Muscle layer of colon (tissue), 2 donors: ENCODE results near the gene BORCS8.
A peak's percentile ranks its signal among the peaks of the same experiment; 100 is the strongest.

Source experiments
- H3K27ac ChIP-seq: one replicate; pipeline ENCODE4 v1.7.0; 2013; ENCODE audit warnings: low read depth, mild to moderate bottlenecking, low read length, moderate library complexity
- H3K27me3 ChIP-seq, 2 donors: one replicate each; pipeline ENCODE4 v1.7.0; 2013; ENCODE audit warnings: low read length in 2 of 2, mild to moderate bottlenecking in 2 of 2; ENCODE audit not compliant: insufficient read depth in 2 of 2, control insufficient read depth in 1 of 2
- H3K36me3 ChIP-seq: one replicate; pipeline ENCODE4 v1.7.0; 2013; ENCODE audit warnings: mild to moderate bottlenecking, low read length; ENCODE audit not compliant: insufficient read depth
- H3K4me1 ChIP-seq: one replicate; pipeline ENCODE4 v1.7.0; 2013; ENCODE audit warnings: mild to moderate bottlenecking, low read length; ENCODE audit not compliant: insufficient read depth
- H3K4me3 ChIP-seq, 2 donors: one replicate each; pipeline ENCODE4 v1.7.0; 2013; ENCODE audit warnings: low read length in 2 of 2, low read depth in 1 of 2, mild to moderate bottlenecking in 1 of 2, moderate library complexity in 1 of 2
- H3K9ac ChIP-seq: one replicate; pipeline ENCODE4 v1.7.0; 2013; ENCODE audit warnings: low read length
- H3K9me3 ChIP-seq: one replicate; pipeline ENCODE4 v1.7.0; 2013; ENCODE audit warnings: mild to moderate bottlenecking, low read length
- donor health status: abdominal sarcoma.
- donor health status: Adenocarcinoma of cecum.

BORCS8 gene

GRCh38 chr19:19192078-19192882, at the start of gene BORCS8, which contains the start of gene RFXANK:
BORCS8 (minus strand) TSS chr19:19192152; CDS start chr19:19192117, 35 bp downstream.
RFXANK (plus strand) TSS chr19:19192258; CDS start chr19:19193947, 1,689 bp downstream.
- no peaks in the 10 kb centered on the region for H3K27me3 ChIP-seq
- H3K27ac ChIP-seq: peak within 1 kb of the TSS; percentile 91
- H3K9ac ChIP-seq: peak within 1 kb of the TSS; percentile 93
- peaks cover 35% of the 10 kb centered on the region for H3K4me1 ChIP-seq
- peaks cover 14% of the 10 kb centered on the region for H3K36me3 ChIP-seq
- no peaks in the 10 kb centered on the region for H3K9me3 ChIP-seq
- peak within 1 kb of the TSS; percentile 73 to 100 for H3K4me3 ChIP-seq

- Histone ChIP-seq H3K27me3 (peaks cover 0 to 9% of the 10 kb centered on the region in 2 donors), H3K4me1 (no peaks in the 10 kb centered on the region), H3K27ac (no peak overlapping the region), H3K9me3 (no peaks in the 10 kb centered on the region), H3K4me3 (no peak overlapping the region), H3K36me3 (no peaks in the 10 kb centered on the region), H3K9ac (no peak overlapping the region)
Observed at GRCh38 chr19:19240476-19240875, 48.5 kb upstream of the BORCS8 start.

- Histone ChIP-seq H3K9ac (no peak overlapping the region), H3K9me3 (peaks cover 2% of the 10 kb centered on the region), H3K36me3 (no peaks in the 10 kb centered on the region), H3K27me3 (peaks cover 0 to 9% of the 10 kb centered on the region in 2 donors), H3K4me3 (no peak overlapping the region), H3K4me1 (no peaks in the 10 kb centered on the region), H3K27ac (no peak overlapping the region)
Observed at GRCh38 chr19:19239675-19240074, 47.7 kb upstream of the BORCS8 start.

DNA sequence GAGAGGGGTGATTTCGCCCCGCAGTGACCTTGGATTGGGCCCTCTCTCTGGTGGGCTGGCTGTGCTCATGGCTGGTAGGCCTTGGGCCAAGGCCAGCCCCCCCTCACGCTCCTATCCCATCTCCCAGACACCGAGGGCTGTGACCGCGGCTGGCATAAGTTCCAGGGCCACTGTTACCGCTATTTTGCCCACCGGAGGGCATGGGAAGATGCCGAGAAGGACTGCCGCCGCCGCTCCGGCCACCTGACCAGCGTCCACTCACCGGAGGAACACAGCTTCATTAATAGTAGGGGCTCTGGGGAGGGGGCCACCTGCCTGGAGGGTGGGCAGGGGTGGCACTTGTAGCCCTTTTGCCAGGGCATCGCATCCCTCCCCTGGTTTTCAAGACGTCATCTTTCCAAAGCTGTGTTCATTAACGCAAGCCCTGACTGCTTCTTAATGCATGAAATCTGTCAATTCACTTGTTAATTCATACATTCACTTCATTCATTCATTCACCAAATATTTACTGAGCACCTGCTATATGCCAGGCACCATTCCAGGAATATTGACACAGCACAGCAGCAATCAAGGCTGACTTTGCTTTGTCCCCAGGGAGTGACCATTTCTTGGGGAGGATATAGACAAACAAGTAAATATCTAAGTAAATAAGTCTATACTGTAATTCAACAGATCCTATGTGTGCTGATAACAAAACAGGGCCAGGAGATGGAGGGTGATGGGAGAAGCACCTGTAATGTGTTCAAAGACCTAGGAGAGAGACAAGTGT, 46.4 kb upstream of the BORCS8 start:
- H3K36me3 ChIP-seq: no peaks in the 10 kb centered on the region
- H3K4me1 ChIP-seq: no peaks in the 10 kb centered on the region
- no peak overlapping the region for H3K4me3 ChIP-seq
- H3K27ac ChIP-seq: no peak overlapping the region
- peaks cover 0 to 9% of the 10 kb centered on the region in 2 donors for H3K27me3 ChIP-seq
- H3K9me3 ChIP-seq: peaks cover 7% of the 10 kb centered on the region
- H3K9ac ChIP-seq: no peak overlapping the region

DNA sequence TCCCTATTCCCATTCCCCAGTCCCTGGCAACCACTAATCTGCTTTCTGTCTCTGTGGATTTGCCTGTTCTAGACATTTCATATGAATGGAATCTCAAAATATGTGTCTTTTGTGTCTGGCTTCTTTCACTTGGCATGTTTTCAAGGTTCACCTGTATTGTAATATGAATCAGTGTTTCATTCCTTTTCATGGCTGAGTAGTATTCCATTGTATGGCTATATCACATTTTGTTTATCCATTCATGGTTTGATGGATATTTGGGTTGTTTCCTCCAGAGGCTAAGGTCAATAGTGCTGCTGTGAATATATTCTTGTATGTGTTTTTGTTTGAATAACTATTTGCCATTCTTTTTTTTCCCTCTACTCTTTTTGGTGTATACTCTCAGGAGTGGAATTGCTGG, 44.2 kb upstream of the BORCS8 start:
- H3K36me3 ChIP-seq: no peaks in the 10 kb centered on the region
- peaks cover 0 to 9% of the 10 kb centered on the region in 2 donors for H3K27me3 ChIP-seq
- H3K27ac ChIP-seq: no peak overlapping the region
- H3K9me3 ChIP-seq: peaks cover 7% of the 10 kb centered on the region
- no peak overlapping the region for H3K4me3 ChIP-seq
- H3K9ac ChIP-seq: no peak overlapping the region
- no peaks in the 10 kb centered on the region for H3K4me1 ChIP-seq

- H3K27me3 ChIP-seq: no peaks in the 10 kb centered on the region
- peaks cover 7% of the 10 kb centered on the region for H3K9me3 ChIP-seq
- no peak overlapping the region for H3K9ac ChIP-seq
- no peak overlapping the region for H3K4me3 ChIP-seq
- H3K27ac ChIP-seq: no peak overlapping the region
- H3K4me1 ChIP-seq: no peaks in the 10 kb centered on the region
- H3K36me3 ChIP-seq: no peaks in the 10 kb centered on the region
Observed at GRCh38 chr19:19234220-19234816, 42.4 kb upstream of the BORCS8 start.

DNA sequence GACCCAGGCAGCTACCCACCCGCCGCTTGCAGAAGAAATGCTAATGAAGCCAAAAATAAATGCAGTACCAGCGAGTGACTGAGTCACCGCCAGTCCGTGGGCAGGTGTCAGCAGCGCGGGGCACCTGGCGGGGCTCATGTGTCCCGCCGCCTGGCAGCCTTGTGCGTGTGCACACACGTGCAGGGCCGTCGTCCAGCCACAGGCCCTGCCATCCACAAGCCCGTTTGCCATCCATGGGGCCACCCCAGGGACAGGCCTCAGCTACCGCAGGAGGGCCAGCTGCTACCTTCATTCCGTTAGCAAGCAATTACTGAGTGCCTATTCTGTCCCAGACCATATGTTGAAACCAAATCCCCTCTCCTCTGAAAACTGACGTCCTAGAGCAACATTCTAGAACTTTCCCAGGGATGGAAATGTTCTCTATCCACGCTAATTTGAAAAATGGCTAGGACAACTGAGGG, 40.3 kb upstream of the BORCS8 start:
- Histone ChIP-seq H3K4me3 (no peak overlapping the region), H3K27me3 (peaks cover 0 to 8% of the 10 kb centered on the region in 2 donors), H3K36me3 (no peaks in the 10 kb centered on the region), H3K9me3 (peaks cover 7% of the 10 kb centered on the region), H3K4me1 (no peaks in the 10 kb centered on the region), H3K9ac (no peak overlapping the region), H3K27ac (no peak overlapping the region)

DNA sequence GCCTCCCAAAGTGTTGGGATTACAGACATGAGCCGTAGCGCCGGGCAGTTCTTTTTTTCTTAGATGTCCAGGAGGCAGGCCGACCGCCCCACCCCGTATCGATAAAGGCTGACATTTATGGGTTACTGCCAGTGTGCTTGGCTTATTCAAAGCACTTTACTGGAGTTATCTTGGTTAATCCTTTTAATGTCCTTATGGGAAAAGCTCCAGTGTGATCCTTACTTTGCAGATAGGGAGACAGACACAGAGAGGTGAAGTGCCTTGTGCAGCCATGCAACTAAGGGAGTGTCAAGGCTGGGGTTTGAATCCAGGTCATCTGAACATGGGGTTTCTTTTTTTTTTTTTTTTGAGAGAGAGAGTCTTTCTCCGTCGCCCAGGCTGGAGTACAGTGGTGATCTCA, 39.0 kb upstream of the BORCS8 start:
- Histone ChIP-seq H3K9me3 (peaks cover 7% of the 10 kb centered on the region), H3K4me1 (no peaks in the 10 kb centered on the region), H3K36me3 (no peaks in the 10 kb centered on the region), H3K9ac (no peak overlapping the region), H3K27ac (no peak overlapping the region), H3K4me3 (no peak overlapping the region), H3K27me3 (peaks cover 0 to 20% of the 10 kb centered on the region in 2 donors)

GRCh38 chr19:19229701-19230100, 37.7 kb upstream of the BORCS8 start:
- H3K36me3 ChIP-seq: no peaks in the 10 kb centered on the region
- H3K4me3 ChIP-seq: no peak overlapping the region
- H3K9me3 ChIP-seq: peaks cover 5% of the 10 kb centered on the region
- H3K27ac ChIP-seq: no peak overlapping the region
- H3K9ac ChIP-seq: no peak overlapping the region
- H3K27me3 ChIP-seq: peaks cover 10 to 33% of the 10 kb centered on the region in 2 donors
- no peaks in the 10 kb centered on the region for H3K4me1 ChIP-seq

DNA sequence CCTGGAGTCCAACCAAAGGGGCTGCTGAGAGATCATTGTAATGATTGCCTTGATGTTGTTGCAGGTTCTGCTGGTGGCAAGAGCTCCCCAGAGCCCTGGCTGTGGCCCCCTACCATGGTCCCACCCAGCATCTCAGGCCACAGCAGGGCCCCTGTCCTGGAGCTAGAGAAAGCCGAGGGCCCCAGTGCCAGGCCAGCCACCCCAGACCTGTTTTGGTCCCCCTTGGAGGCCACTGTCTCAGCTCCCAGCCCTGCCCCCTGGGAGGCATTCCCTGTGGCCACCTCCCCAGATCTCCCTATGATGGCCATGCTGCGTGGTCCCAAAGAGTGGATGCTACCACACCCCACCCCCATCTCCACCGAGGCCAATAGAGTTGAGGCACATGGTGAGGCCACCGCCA, 35.3 kb upstream of the BORCS8 start:
- Histone ChIP-seq H3K9ac (no peak overlapping the region), H3K4me3 (no peak overlapping the region), H3K27me3 (peaks cover 13 to 43% of the 10 kb centered on the region in 2 donors), H3K36me3 (no peaks in the 10 kb centered on the region), H3K9me3 (no peaks in the 10 kb centered on the region), H3K27ac (no peak overlapping the region), H3K4me1 (no peaks in the 10 kb centered on the region)

DNA sequence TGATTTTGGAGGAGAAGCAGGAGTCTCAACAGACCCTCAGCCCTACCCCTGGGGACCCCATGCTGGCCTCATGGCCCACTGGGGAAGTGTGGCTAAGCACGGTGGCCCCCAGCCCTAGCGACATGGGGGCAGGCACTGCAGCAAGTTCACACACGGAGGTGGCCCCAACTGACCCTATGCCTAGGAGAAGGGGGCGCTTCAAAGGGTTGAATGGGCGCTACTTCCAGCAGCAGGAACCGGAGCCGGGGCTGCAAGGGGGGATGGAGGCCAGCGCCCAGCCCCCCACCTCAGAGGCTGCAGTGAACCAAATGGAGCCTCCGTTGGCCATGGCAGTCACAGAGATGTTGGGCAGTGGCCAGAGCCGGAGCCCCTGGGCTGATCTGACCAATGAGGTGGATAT, 34.7 kb upstream of the BORCS8 start:
- Histone ChIP-seq H3K27ac (no peak overlapping the region), H3K4me3 (no peak overlapping the region), H3K27me3 (peaks cover 13 to 43% of the 10 kb centered on the region in 2 donors), H3K9me3 (no peaks in the 10 kb centered on the region), H3K36me3 (no peaks in the 10 kb centered on the region), H3K9ac (no peak overlapping the region), H3K4me1 (no peaks in the 10 kb centered on the region)
